SJCRH30 (cell line): Measurements from ENCODE around the gene UBR3. TPM values are rescaled to one million over a fixed set of nuclear protein-coding genes. Genes with fewer than 3 reads are reported as not detected.
"Not testable (repeated sequence)": the region's sequence is repeated elsewhere in the genome, so short reads cannot be mapped to it uniquely, and the experiment has no call there.

Experiments used
- DNase-seq, 2 experiments: peaks; one replicate each; pipeline ENCODE4 v3.0.0-alpha.2; 2015 to 2020
- H3K27ac ChIP-seq: fragments of 250-450 bp; sonication (Bioruptor Pico); 2 replicates; pipeline ENCODE4 v1.5.1; 2020; ENCODE audit warnings: mild to moderate bottlenecking, moderate library complexity
- H3K27me3 ChIP-seq: fragments of 250-450 bp; sonication (Bioruptor Pico); 2 replicates; pipeline ENCODE4 v1.5.1; 2020; ENCODE audit warnings: mild to moderate bottlenecking, moderate library complexity
- H3K36me3 ChIP-seq: fragments of 250-450 bp; sonication (Bioruptor Pico); 2 replicates; pipeline ENCODE4 v1.5.1; 2020; ENCODE audit warnings: mild to moderate bottlenecking, moderate library complexity
- H3K4me1 ChIP-seq: fragments of 250-450 bp; sonication (Bioruptor Pico); 2 replicates; pipeline ENCODE4 v1.5.1; 2020; ENCODE audit warnings: mild to moderate bottlenecking, moderate library complexity
- H3K4me3 ChIP-seq: fragments of 250-450 bp; sonication (Bioruptor Pico); 2 replicates; pipeline ENCODE4 v1.5.1; 2020; ENCODE audit warnings: mild to moderate bottlenecking, moderate library complexity
- H3K9me3 ChIP-seq: fragments of 250-450 bp; sonication (Bioruptor Pico); replicated peaks from 2 replicates; pipeline ENCODE4 v1.5.1; 2020; ENCODE audit warnings: mild to moderate bottlenecking, moderate library complexity
- total RNA-seq: library from RNA; depleted of rRNA; stranded (reverse); fragments of >200 nt; shearing (Covaris generic); gene quantifications from 2 replicates; pipeline ENCODE4 v1.2.3, GENCODE V29; 2014

UBR3 gene
- total RNA-seq, 1 experiment from 2014 or later, result 31.4 TPM

- Histone ChIP-seq H3K9me3 (no peaks in the 10 kb centered on the region), H3K27ac (no peak overlapping the region)
These were observed 41.7 kb downstream of the UBR3 start for GRCh38 chr2:169868951-169869350.

GRCh38 chr2:169871369-169871768 is 44.1 kb downstream of the UBR3 start:
- H3K36me3 ChIP-seq, H3K9me3 ChIP-seq, DNase-seq, H3K27ac ChIP-seq, H3K27me3 ChIP-seq, H3K4me1 ChIP-seq, H3K4me3 ChIP-seq: not testable (repeated sequence)

More at GRCh38 chr2:169868951-169869350, 41.7 kb downstream of the UBR3 start:
- Histone ChIP-seq H3K27me3 (no peaks in the 10 kb centered on the region), H3K36me3 (no peaks in the 10 kb centered on the region; the same call in 1 of the 2 replicates), H3K4me3 (no peak overlapping the region), H3K4me1 (no peaks in the 10 kb centered on the region)
- DNase-seq, result no peak

- Histone ChIP-seq H3K36me3 (peaks cover 4% of the 10 kb centered on the region; the same call in 1 of the 2 replicates), H3K4me3 (no peak overlapping the region), H3K4me1 (no peaks in the 10 kb centered on the region), H3K27me3 (no peaks in the 10 kb centered on the region), H3K27ac (no peak overlapping the region), H3K9me3 (no peaks in the 10 kb centered on the region)
- no peak for DNase-seq
These were observed 44.7 kb downstream of the UBR3 start for GRCh38 chr2:169871994-169872393.

GRCh38 chr2:169877398-169877797 is 50.1 kb downstream of the UBR3 start:
- H3K4me1 ChIP-seq, result no peaks in the 10 kb centered on the region
- H3K4me3 ChIP-seq, result no peak overlapping the region
- peak in 1 of 2 experiments; percentile 9 for DNase-seq
- H3K36me3 ChIP-seq, result peaks cover 4% of the 10 kb centered on the region; the same call in 1 of the 2 replicates
- H3K27me3 ChIP-seq, result no peaks in the 10 kb centered on the region
- no peaks in the 10 kb centered on the region for H3K9me3 ChIP-seq
- no peak overlapping the region for H3K27ac ChIP-seq

- Histone ChIP-seq H3K4me3 (no peak overlapping the region), H3K9me3 (no peaks in the 10 kb centered on the region), H3K4me1 (no peaks in the 10 kb centered on the region), H3K36me3 (peaks cover 3% of the 10 kb centered on the region; the same call in 1 of the 2 replicates), H3K27me3 (no peaks in the 10 kb centered on the region), H3K27ac (no peak overlapping the region)
- no peak for DNase-seq
These were observed 59.9 kb downstream of the UBR3 start for GRCh38 chr2:169887120-169887519.

GRCh38 chr2:169891593-169892298 is 64.5 kb downstream of the UBR3 start:
- no peak for DNase-seq
- H3K9me3 ChIP-seq, result no peaks in the 10 kb centered on the region
- H3K4me3 ChIP-seq, result no peak overlapping the region
- peaks cover 7% of the 10 kb centered on the region; the same call in 1 of the 2 replicates for H3K4me1 ChIP-seq
- H3K36me3 ChIP-seq, result no peaks in the 10 kb centered on the region
- no peaks in the 10 kb centered on the region for H3K27me3 ChIP-seq
- no peak overlapping the region for H3K27ac ChIP-seq

- no peak for DNase-seq
- Histone ChIP-seq H3K4me1 (peaks cover 7% of the 10 kb centered on the region; the same call in 1 of the 2 replicates), H3K36me3 (no peaks in the 10 kb centered on the region; the same call in 1 of the 2 replicates)
These were observed 65.7 kb downstream of the UBR3 start for GRCh38 chr2:169892951-169893350.

GRCh38 chr2:169895294-169895985 is 68.2 kb downstream of the UBR3 start:
- peak in 1 of 2 experiments; percentile 16 for DNase-seq
- no peaks in the 10 kb centered on the region for H3K9me3 ChIP-seq
- no peaks in the 10 kb centered on the region for H3K27me3 ChIP-seq
- peaks cover 7% of the 10 kb centered on the region; the same call in 1 of the 2 replicates for H3K4me1 ChIP-seq
- no peak overlapping the region for H3K27ac ChIP-seq
- H3K4me3 ChIP-seq, result no peak overlapping the region
- no peaks in the 10 kb centered on the region; the same call in 1 of the 2 replicates for H3K36me3 ChIP-seq

More at GRCh38 chr2:169892951-169893350, 65.7 kb downstream of the UBR3 start:
- Histone ChIP-seq H3K27ac (no peak overlapping the region), H3K4me3 (no peak overlapping the region), H3K27me3 (no peaks in the 10 kb centered on the region), H3K9me3 (no peaks in the 10 kb centered on the region)

- H3K36me3 ChIP-seq, result no peaks in the 10 kb centered on the region; the same call in 1 of the 2 replicates
- no peak for DNase-seq
- H3K4me3 ChIP-seq, result no peak overlapping the region
- peaks cover 7% of the 10 kb centered on the region; the same call in 1 of the 2 replicates for H3K4me1 ChIP-seq
- no peak overlapping the region for H3K27ac ChIP-seq
- H3K9me3 ChIP-seq, result no peaks in the 10 kb centered on the region
- H3K27me3 ChIP-seq, result no peaks in the 10 kb centered on the region
These were observed 70.6 kb downstream of the UBR3 start for GRCh38 chr2:169897834-169898233.

GRCh38 chr2:169900103-169900502 is 72.8 kb downstream of the UBR3 start:
- not testable (repeated sequence) for H3K4me1 ChIP-seq, H3K9me3 ChIP-seq, H3K27ac ChIP-seq, H3K4me3 ChIP-seq, H3K36me3 ChIP-seq, DNase-seq, H3K27me3 ChIP-seq

- no peak for DNase-seq
- Histone ChIP-seq H3K27ac (no peak overlapping the region), H3K36me3 (no peaks in the 10 kb centered on the region; the same call in 1 of the 2 replicates), H3K4me3 (no peak overlapping the region), H3K27me3 (no peaks in the 10 kb centered on the region), H3K4me1 (peaks cover under 1% of the 10 kb centered on the region; the same call in 1 of the 2 replicates), H3K9me3 (no peaks in the 10 kb centered on the region)
These were observed 73.4 kb downstream of the UBR3 start for GRCh38 chr2:169900686-169901085.

GRCh38 chr2:169906731-169907130 is 79.5 kb downstream of the UBR3 start:
- Histone ChIP-seq H3K9me3 (no peaks in the 10 kb centered on the region), H3K27me3 (no peaks in the 10 kb centered on the region), H3K36me3 (peaks cover 6% of the 10 kb centered on the region), H3K4me1 (no peaks in the 10 kb centered on the region), H3K27ac (no peak overlapping the region), H3K4me3 (no peak overlapping the region)
- DNase-seq, result no peak

GRCh38 chr2:169909376-169909775 is 82.1 kb downstream of the UBR3 start:
- no peak for DNase-seq
- Histone ChIP-seq H3K36me3 (peaks cover 9% of the 10 kb centered on the region), H3K4me3 (no peak overlapping the region), H3K27ac (no peak overlapping the region), H3K9me3 (no peaks in the 10 kb centered on the region), H3K4me1 (no peaks in the 10 kb centered on the region), H3K27me3 (no peaks in the 10 kb centered on the region)

- no peak overlapping the region for H3K4me3 ChIP-seq
- peaks cover 11% of the 10 kb centered on the region for H3K36me3 ChIP-seq
- H3K27me3 ChIP-seq, result no peaks in the 10 kb centered on the region
- DNase-seq, result no peak
- H3K9me3 ChIP-seq, result no peaks in the 10 kb centered on the region
- no peak overlapping the region for H3K27ac ChIP-seq
- no peaks in the 10 kb centered on the region for H3K4me1 ChIP-seq
These were observed 83.0 kb downstream of the UBR3 start for GRCh38 chr2:169910109-169910799.

GRCh38 chr2:169911119-169911518 is 83.9 kb downstream of the UBR3 start:
- no peaks in the 10 kb centered on the region for H3K4me1 ChIP-seq
- H3K9me3 ChIP-seq, result no peaks in the 10 kb centered on the region
- H3K36me3 ChIP-seq, result peaks cover 14% of the 10 kb centered on the region
- no peak overlapping the region for H3K27ac ChIP-seq
- H3K27me3 ChIP-seq, result no peaks in the 10 kb centered on the region
- no peak overlapping the region for H3K4me3 ChIP-seq
- DNase-seq, result no peak
